B cell (primary cell): ENCODE results near the gene SINHCAF. TPM values are rescaled to one million over a fixed set of nuclear protein-coding genes. Genes with fewer than 3 reads are reported as not detected.
A peak's percentile ranks its signal among the peaks of the same experiment; 100 is the strongest.

ENCODE experiments used
- ATAC-seq: fragments of 200-7000 bp; cut with Tn5 transposase; one replicate; pipeline ENCODE4 v1.10.0; 2021; ENCODE audit warnings: low read depth, mild to moderate bottlenecking, moderate number of reproducible peaks, moderate library complexity
- CTCF ChIA-PET: fragments of 350-600 bp; sonication (Branson Sonifier 250); formaldehyde crosslinking; loops from one replicate; lab custom pipeline; 2021; ENCODE audit warnings: antibody characterized with exemption, inconsistent platforms; lab: Charles Lee
- POLR2A ChIA-PET: fragments of 350-600 bp; sonication (Branson Sonifier 250); formaldehyde crosslinking; loops from one replicate; lab custom pipeline; 2021; ENCODE audit warnings: antibody characterized with exemption; lab: Charles Lee
- DNase-seq: peaks from one replicate; pipeline ENCODE4 v3.0.0; 2013
- H2AFZ ChIP-seq: 2 replicates; pipeline ENCODE4 v1.6.1; 2012; ENCODE audit warnings: mild to moderate bottlenecking, low read depth, low read length; ENCODE audit not compliant: insufficient read depth, poor library complexity, severe bottlenecking
- H3K27ac ChIP-seq, 2 donors: 1 replicate in 1 of 2; 2 replicates in 1 of 2; pipeline ENCODE4 v1.5.1; 2012 to 2013; ENCODE audit warnings: low read length in 2 of 2, mild to moderate bottlenecking in 2 of 2, moderate library complexity in 1 of 2
- H3K27me3 ChIP-seq, 4 experiments: fragments of 200-600 bp in 1 of 4; sonication (generic) in 1 of 4; replicated peaks in 1 of 4; 1 replicate in 2 of 4; 2 replicates in 2 of 4; pipeline versions ENCODE4 v1.6.1 to v1.7.0; 2013 to 2016; ENCODE audit warnings: low read length in 3 of 4, mild to moderate bottlenecking in 2 of 4, mixed read lengths in 1 of 4, moderate library complexity in 1 of 4; ENCODE audit not compliant: insufficient read depth in 4 of 4, control insufficient read depth in 3 of 4; ENCODE audit errors: control extremely low read depth in 1 of 4
- H3K36me3 ChIP-seq, 2 experiments: replicated peaks in 1 of 2; 1 replicate in 1 of 2; 2 replicates in 1 of 2; pipeline versions ENCODE4 v1.6.1 to v1.7.1; 2013; ENCODE audit warnings: low read length in 1 of 2; ENCODE audit not compliant: insufficient read depth in 2 of 2, control insufficient read depth in 1 of 2; ENCODE audit errors: control extremely low read depth in 1 of 2, extremely low read depth in 1 of 2
- H3K4me1 ChIP-seq, 2 donors: fragments of 200-600 bp in 1 of 2; sonication (generic) in 1 of 2; 1 replicate in 1 of 2; 2 replicates in 1 of 2; pipeline versions ENCODE4 v1.5.1 to v1.6.1; 2013 to 2017; ENCODE audit warnings: low read length in 2 of 2; ENCODE audit not compliant: control insufficient read depth in 2 of 2, insufficient read depth in 2 of 2
- H3K4me2 ChIP-seq: replicated peaks from 2 replicates; pipeline ENCODE3; 2012; ENCODE audit warnings: mild to moderate bottlenecking, low read depth, low read length; ENCODE audit not compliant: poor library complexity, severe bottlenecking
- H3K4me3 ChIP-seq, 5 experiments: fragments of 200-600 bp in 1 of 5; sonication (generic) in 1 of 5; 1 replicate in 3 of 5; 2 replicates in 2 of 5; pipeline versions ENCODE4 v1.5.1 to v1.7.0; 2011 to 2016; ENCODE audit warnings: low read length in 4 of 5, mild to moderate bottlenecking in 4 of 5, low read depth in 2 of 5, control low read depth in 1 of 5, moderate library complexity in 1 of 5; ENCODE audit not compliant: insufficient read depth in 1 of 5; ENCODE audit errors: control extremely low read depth in 1 of 5, extremely low read depth in 1 of 5
- H3K79me2 ChIP-seq: fragments of 200-600 bp; sonication (generic); one replicate; pipeline ENCODE4 v1.6.0; 2016; ENCODE audit warnings: low read length; ENCODE audit not compliant: control insufficient read depth, insufficient read depth
- H3K9ac ChIP-seq: fragments of 200-600 bp; sonication (generic); 2 replicates; pipeline ENCODE4 v1.6.1; 2017; ENCODE audit warnings: mild to moderate bottlenecking, low read length, moderate library complexity
- H3K9me3 ChIP-seq, 3 donors: one replicate each; pipeline versions ENCODE4 v1.6.1 to v1.7.1; 2013; ENCODE audit warnings: low read length in 2 of 3; ENCODE audit not compliant: control insufficient read depth in 2 of 3, insufficient read depth in 1 of 3; ENCODE audit errors: control extremely low read depth in 1 of 3
- H4K20me1 ChIP-seq: 2 replicates; pipeline ENCODE4 v1.6.0; 2012; ENCODE audit warnings: mild to moderate bottlenecking, low read length; ENCODE audit not compliant: insufficient read depth, control insufficient read depth, poor library complexity, severe bottlenecking
- H3K27ac Mint-ChIP-seq: one replicate; pipeline ENCODE4 v1.8.0; 2021; ENCODE audit warnings: mixed read lengths
- H3K27me3 Mint-ChIP-seq: one replicate; pipeline ENCODE4 v1.8.0; 2021; ENCODE audit warnings: mixed read lengths
- H3K4me1 Mint-ChIP-seq: one replicate; pipeline ENCODE4 v1.8.0; 2021; ENCODE audit warnings: mixed read lengths
- H3K4me3 Mint-ChIP-seq: one replicate; pipeline ENCODE4 v1.8.0; 2021; ENCODE audit warnings: mixed read lengths
- H3K9me3 Mint-ChIP-seq: one replicate; pipeline ENCODE4 v1.8.0; 2022; ENCODE audit warnings: mixed read lengths; ENCODE audit not compliant: insufficient read depth
- EZH2 ChIP-seq: IDR thresholded peaks from 2 replicates; pipeline ENCODE4 v1.6.1; 2012; ENCODE audit warnings: borderline replicate concordance, low read depth, mild to moderate bottlenecking, moderate library complexity, low read length; ENCODE audit not compliant: insufficient read depth, poor library complexity, severe bottlenecking
- WGBS: methylation state at CpG from one replicate; pipeline ENCODE4 v1.1.5; 2013; ENCODE audit warnings: missing lambda C conversion rate; ENCODE audit not compliant: insufficient coverage; 5-methylcytosine and 5-hydroxymethylcytosine counted together
- intact Hi-C: fragments of 100-400 bp; cut with micrococcal nuclease; formaldehyde crosslinking; loops from one replicate; pipeline ENCODE4 v1.10.0; 2022
- polyA plus RNA-seq: library from polyadenylated mRNA; depleted of rRNA; stranded (reverse); fragments of >200 nt; gene quantifications from 2 replicates; pipeline ENCODE4 v1.2.3, GENCODE V29; 2012
- total RNA-seq, 2 donors: library from RNA; stranded (reverse); fragments of 120-200 nt in 1 of 2; gene quantifications; 1 replicate in 1 of 2; 2 replicates in 1 of 2; pipeline versions ENCODE4 v1.2.3 to v1.2.4, GENCODE V29; 2013 to 2022
- TF ChIP-seq, protein P1 (sequence below): fragments of 200-600 bp; IDR thresholded peaks from one replicate; pipeline ENCODE4 v1.8.0; 2022; ENCODE audit warnings: antibody characterized with exemption, mild to moderate bottlenecking

The SINHCAF gene
- total and polyA plus RNA-seq, 2 donors (not counting 1 experiment from before 2014, with no cell fraction given), result 43.5 to 129 TPM

- TF ChIP-seq EZH2, result no peak
- TF ChIP-seq, protein P1, sequence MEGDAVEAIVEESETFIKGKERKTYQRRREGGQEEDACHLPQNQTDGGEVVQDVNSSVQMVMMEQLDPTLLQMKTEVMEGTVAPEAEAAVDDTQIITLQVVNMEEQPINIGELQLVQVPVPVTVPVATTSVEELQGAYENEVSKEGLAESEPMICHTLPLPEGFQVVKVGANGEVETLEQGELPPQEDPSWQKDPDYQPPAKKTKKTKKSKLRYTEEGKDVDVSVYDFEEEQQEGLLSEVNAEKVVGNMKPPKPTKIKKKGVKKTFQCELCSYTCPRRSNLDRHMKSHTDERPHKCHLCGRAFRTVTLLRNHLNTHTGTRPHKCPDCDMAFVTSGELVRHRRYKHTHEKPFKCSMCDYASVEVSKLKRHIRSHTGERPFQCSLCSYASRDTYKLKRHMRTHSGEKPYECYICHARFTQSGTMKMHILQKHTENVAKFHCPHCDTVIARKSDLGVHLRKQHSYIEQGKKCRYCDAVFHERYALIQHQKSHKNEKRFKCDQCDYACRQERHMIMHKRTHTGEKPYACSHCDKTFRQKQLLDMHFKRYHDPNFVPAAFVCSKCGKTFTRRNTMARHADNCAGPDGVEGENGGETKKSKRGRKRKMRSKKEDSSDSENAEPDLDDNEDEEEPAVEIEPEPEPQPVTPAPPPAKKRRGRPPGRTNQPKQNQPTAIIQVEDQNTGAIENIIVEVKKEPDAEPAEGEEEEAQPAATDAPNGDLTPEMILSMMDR, result no peak
- H3K4me3 Mint-ChIP-seq, result peak overlapping the region; percentile 7
- no peak for ATAC-seq
- peaks cover 26% of the 10 kb centered on the region for H4K20me1 ChIP-seq
- H3K4me1 ChIP-seq, result peaks cover 25 to 27% of the 10 kb centered on the region in 2 donors
- intact Hi-C loops, result no loop called here
- no CpG with 5 or more reads among the region's 1 CpG for WGBS
- H3K4me3 ChIP-seq, result no peak overlapping the region
- H3K9ac ChIP-seq, result no peak overlapping the region
- peak; percentile 29 for DNase-seq
- H3K27me3 Mint-ChIP-seq, result no peaks in the 10 kb centered on the region
- H3K27ac ChIP-seq, result peak overlapping the region in 1 of 2 donors; percentile 46
- peak overlapping the region; percentile 27 for H3K27ac Mint-ChIP-seq
- H3K79me2 ChIP-seq, result peaks cover 87% of the 10 kb centered on the region
- H3K36me3 ChIP-seq, result peaks cover 13 to 58% of the 10 kb centered on the region in 2 experiments
- H3K4me2 ChIP-seq, result no peak overlapping the region
- ChIA-PET CTCF (no interaction called here), POLR2A (no interaction called here)
- H3K9me3 ChIP-seq, result no peaks in the 10 kb centered on the region
- H2AFZ ChIP-seq, result no peak overlapping the region
- H3K27me3 ChIP-seq, result no peaks in the 10 kb centered on the region
- H3K4me1 Mint-ChIP-seq, result peaks cover 61% of the 10 kb centered on the region
- H3K9me3 Mint-ChIP-seq, result no peaks in the 10 kb centered on the region
These were observed 25.6 kb downstream of the SINHCAF start for GRCh38 chr12:31300341-31300740.

- peak overlapping the region; percentile 29 for H3K4me2 ChIP-seq
- Mint-ChIP-seq H3K27ac (peak overlapping the region; percentile 86), H3K4me3 (peak overlapping the region; percentile 75), H3K4me1 (peaks cover 53% of the 10 kb centered on the region), H3K9me3 (no peaks in the 10 kb centered on the region), H3K27me3 (no peaks in the 10 kb centered on the region)
- DNase-seq (no peak), ATAC-seq (no peak)
- H3K79me2 ChIP-seq, result peaks cover 73% of the 10 kb centered on the region
- H4K20me1 ChIP-seq, result peaks cover 19% of the 10 kb centered on the region
- no peak overlapping the region for H2AFZ ChIP-seq
- ChIA-PET POLR2A (interaction anchor here (0.7 kb wide), 1 partner anchor 438 kb away, joined by 4 read pairs; no protein-coding TSS in a partner anchor), CTCF (interaction anchor here (0.8 to 3.4 kb wide), 6 partner anchors 8 to 64 kb away, joined by 3 to 21 read pairs (median 3); no protein-coding TSS in a partner anchor)
- intact Hi-C loops, result no loop called here
- H3K27ac ChIP-seq, result peak overlapping the region; percentile 25 to 66
- H3K36me3 ChIP-seq, result peaks cover 5 to 59% of the 10 kb centered on the region in 2 experiments
- TF ChIP-seq, protein P1, result no peak
- no peak for TF ChIP-seq EZH2
- peaks cover 25 to 27% of the 10 kb centered on the region in 2 donors for H3K4me1 ChIP-seq
- no peaks in the 10 kb centered on the region for H3K27me3 ChIP-seq
- no peaks in the 10 kb centered on the region for H3K9me3 ChIP-seq
- no peak overlapping the region for H3K4me3 ChIP-seq
- H3K9ac ChIP-seq, result no peak overlapping the region
- 82% methylated on average over 2 of the region's 3 CpGs for WGBS
These were observed 27.0 kb downstream of the SINHCAF start for GRCh38 chr12:31298922-31299321.
